HFF-Myc (cell line): Measurements from ENCODE around the gene ZNF569.
A peak's percentile ranks its signal among the peaks of the same experiment; 100 is the strongest.

Experiments used
- DNase-seq: peaks from one replicate; pipeline ENCODE4 v3.0.0-alpha.2; 2011; ENCODE audit warnings: low read depth; ENCODE audit errors: extremely low read depth
- H3K4me3 ChIP-seq: replicated peaks from 2 replicates; pipeline ENCODE4 v1.5.1; 2011; ENCODE audit warnings: low read depth, mild to moderate bottlenecking, control low read depth, low read length
- TF ChIP-seq, protein P1 (sequence below): IDR thresholded peaks from 2 replicates; pipeline ENCODE4 v1.5.1; 2012; ENCODE audit warnings: mild to moderate bottlenecking, low read depth, low read length, control low read depth; ENCODE audit errors: missing control alignments

ZNF569 gene

DNA sequence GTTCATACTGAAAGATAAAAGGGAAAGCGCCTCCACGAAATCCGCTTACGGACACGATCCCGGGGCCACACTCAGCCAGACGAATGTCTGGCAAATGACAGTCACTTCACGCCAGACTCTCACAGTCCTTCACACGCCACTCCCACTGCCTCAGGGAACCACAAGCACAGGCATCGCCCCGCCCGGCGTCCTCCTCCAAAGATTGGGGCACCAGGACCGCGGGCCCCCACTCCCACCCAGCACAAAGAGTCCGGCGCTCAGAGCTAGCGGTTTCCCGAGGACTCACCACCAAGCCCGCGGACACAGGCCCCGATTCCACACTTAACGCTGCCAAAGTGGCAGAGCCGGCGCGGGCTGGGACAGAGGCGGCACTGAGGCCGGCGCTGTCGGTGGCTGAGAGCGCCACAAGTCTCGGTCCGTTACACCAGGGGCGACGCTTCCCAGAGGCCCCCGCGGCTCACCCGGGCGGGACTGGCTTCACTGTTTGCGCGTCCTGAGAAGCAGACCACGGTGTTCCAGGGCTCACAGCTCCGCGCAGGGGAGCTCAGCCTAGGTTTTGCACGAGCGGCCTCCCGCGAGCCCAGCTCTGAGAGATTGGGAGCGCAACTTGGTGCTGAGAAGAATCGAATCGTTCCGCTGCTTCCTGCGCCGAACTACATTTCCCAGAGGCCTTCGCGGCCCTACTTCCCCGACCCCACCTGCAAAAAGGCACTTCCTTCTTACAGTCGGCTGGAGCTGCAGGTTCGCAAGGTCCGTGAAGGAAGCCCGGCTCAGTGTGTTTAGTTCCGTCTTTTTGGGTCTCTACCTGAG lies at the start of gene ZNF569:
TSS of gene ZNF569 (minus strand) at position 647 of the 810 bp plus-strand sequence. CDS start 22,523 bp downstream, outside the sequence.
- peak; percentile 84 for DNase-seq
- TF ChIP-seq, protein P1, sequence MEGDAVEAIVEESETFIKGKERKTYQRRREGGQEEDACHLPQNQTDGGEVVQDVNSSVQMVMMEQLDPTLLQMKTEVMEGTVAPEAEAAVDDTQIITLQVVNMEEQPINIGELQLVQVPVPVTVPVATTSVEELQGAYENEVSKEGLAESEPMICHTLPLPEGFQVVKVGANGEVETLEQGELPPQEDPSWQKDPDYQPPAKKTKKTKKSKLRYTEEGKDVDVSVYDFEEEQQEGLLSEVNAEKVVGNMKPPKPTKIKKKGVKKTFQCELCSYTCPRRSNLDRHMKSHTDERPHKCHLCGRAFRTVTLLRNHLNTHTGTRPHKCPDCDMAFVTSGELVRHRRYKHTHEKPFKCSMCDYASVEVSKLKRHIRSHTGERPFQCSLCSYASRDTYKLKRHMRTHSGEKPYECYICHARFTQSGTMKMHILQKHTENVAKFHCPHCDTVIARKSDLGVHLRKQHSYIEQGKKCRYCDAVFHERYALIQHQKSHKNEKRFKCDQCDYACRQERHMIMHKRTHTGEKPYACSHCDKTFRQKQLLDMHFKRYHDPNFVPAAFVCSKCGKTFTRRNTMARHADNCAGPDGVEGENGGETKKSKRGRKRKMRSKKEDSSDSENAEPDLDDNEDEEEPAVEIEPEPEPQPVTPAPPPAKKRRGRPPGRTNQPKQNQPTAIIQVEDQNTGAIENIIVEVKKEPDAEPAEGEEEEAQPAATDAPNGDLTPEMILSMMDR, result no peak
- peak within 1 kb of the TSS; percentile 83 for H3K4me3 ChIP-seq

DNA sequence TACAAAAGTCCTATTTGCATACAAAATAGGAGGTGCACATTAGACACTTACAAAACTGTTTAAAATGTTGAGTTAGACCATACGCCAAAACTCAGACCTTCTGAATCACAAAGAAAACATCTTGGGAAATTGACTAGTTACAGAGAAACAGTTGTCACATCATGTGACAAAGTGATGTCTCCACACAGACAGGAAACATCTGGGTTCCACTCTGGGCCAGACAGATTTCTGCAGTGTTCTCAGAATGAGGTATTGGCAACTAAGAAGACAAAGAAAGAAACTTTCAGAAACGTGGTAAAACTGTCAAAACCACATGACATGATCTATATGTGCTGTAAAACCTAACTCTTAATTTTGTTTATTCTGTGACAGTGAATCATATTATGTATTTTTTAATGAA lies 46.2 kb upstream of the ZNF569 start:
- H3K4me3 ChIP-seq, result no peak overlapping the region
- TF ChIP-seq, protein P1, result no peak
- DNase-seq, result no peak

DNA sequence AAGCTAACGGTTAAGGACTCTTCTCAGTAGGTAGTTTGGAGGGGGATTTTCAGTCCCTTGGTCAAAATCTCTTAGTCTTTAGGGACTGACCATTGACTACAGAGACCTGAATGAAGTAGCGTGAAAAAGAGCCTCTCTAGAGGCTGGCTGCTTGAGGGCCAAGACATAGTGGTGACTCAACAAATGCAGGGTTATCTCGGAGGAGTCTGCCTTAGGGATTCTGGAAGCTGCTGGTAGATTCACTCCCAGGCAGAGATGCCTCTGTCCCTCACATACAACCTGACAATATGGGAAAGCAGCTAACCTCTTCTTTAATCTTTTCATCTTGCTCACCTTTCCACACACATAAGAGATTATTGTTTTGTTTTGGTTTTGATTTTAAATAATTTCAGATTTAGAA lies 44.6 kb upstream of the ZNF569 start:
- DNase-seq, result no peak
- no peak overlapping the region for H3K4me3 ChIP-seq
- TF ChIP-seq, protein P1, result no peak

DNA sequence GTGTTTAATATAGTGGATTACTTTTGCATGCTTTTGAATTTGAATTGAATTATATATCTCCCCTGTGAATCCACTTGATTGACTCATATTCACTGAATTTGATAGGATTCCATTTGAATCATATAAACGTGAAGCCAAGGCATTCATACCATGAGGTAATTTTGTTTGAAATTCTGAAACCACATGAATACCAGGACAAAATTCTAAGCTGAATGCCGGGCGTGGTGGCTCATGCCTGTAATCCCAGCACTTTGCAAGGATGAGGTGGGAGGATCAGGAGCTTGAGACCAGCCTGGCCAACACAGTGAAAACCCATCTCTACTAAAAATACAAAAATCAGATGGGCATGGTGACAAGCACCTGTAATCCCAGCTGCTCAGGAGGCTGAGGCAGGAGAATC lies 43.9 kb upstream of the ZNF569 start:
- no peak overlapping the region for H3K4me3 ChIP-seq
- TF ChIP-seq, protein P1, result no peak
- DNase-seq, result no peak

DNA sequence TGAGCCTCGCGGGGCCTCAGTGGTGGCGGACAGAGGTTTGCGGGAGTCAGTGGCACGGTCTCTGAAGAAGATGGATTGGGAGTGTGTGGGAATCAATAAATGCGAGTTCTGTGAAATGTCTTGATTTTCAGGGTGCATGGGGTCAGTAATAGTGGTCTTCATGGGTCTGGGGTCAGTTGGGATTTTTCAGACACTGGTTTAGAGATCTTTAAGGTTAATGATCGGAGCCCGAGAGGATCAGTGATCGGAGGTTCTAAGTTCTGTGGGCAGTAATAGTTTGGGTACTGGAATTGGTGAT lies 39.9 kb upstream of the ZNF569 start:
- TF ChIP-seq, protein P1, result no peak
- no peak for DNase-seq
- H3K4me3 ChIP-seq, result peak overlapping the region; percentile 29

DNA sequence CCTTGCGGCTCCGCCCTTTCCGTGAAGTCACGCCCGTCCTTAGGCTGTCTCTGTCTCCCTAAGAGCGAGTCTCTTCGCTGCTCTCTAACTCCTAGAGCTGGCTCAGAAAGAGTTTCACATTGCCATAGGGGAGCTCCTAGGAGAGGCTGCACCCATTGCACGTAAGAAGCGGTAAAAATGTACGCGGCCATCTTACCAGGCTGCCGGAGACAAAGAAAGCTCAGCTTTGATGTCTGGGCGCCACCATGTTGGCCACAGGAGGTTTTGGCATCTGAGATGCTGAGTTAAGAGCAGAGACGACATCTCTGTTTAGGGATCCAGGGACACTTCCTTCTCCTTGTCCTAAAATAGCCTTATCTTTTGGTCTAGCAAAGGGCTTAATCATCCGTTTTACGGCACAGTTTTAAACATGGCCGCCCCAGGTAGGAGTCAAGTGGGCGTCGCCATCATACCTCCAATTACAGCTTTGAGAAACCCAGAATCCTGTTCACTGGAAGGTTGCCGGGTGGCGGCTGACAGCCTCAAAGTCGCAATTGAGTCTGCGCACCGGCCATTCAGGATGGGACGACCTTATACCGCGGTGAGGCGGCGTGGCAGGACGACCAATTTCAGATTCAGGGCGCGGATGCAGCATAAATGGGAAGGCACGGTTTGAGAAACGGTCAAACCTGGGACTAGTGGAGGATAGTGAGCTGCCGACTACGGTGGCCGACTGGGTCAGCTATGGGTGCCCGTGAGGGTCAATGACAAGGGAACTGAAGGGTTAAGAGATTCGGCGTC lies 39.3 kb upstream of the ZNF569 start, which contains the start of gene ZNF793:
TSS of gene ZNF793 (plus strand) at position 553 of the 780 bp plus-strand sequence. CDS start 16,501 bp downstream, outside the sequence.
- H3K4me3 ChIP-seq, result peak within 1 kb of the TSS; percentile 29
- TF ChIP-seq, protein P1, result no peak
- DNase-seq, result no peak
